HG03135 (cell line): Measurements from ENCODE around the gene SPPL3.
A peak's percentile ranks its signal among the peaks of the same experiment; 100 is the strongest.

ENCODE experiments used
- ATAC-seq: cut with Tn5 transposase; IDR thresholded peaks from one replicate; pipeline ENCODE4 v1.9.1; 2021; ENCODE audit warnings: mild to moderate bottlenecking, moderate library complexity; ENCODE audit not compliant: unreplicated experiment

Gene SPPL3

DNA sequence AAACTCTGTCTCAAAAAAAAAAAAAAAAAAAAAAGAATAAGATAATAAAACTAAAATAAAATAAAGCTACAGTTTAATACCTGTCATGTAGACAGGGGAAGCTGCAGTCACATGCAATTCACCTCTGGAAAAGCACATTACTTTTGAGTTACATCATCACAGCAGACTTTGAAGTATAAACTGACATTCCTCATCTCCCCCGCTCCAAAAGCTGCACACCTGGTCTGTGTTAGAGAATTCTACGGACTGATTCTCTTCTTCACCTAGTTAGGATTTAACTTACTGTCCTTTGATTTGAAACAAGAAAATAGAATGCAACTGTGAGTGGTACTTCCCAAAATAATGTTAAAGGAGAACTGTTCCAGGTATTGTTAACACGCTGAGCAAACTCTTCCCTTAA lies 25.1 kb downstream of the SPPL3 start:
- ATAC-seq, result no peak

DNA sequence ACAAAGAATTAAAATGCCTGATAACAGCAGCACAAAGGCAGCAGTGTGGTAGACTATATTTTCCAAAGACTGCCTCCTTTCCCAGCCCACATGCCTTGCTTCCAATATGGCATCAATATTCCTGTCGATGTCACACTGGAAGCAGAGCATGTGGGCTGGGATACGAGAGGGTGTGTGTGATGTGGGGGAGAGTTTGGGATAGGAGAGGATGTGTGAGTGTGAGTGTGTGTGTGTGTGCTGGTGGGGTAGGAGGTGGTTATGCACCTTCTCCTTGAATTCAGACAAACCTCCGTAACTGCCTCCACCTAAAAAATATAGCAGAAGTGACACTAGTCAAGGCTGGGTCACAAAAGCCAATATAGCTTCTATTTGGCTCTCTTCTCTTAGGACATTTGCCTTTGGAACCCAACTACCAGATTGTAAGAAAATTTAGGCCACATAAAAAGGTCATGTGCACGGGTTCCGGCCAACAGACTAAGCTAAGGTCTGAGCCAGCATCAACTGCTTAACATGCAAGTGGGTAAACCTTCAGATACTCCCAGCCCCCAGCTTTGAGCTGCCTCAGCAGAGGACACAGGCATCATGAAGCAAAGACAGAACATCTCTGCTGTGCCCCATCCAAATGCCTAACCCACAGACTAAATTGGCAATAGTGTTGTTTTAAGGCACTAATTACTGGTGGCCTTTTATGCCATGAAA lies 29.5 kb downstream of the SPPL3 start:
- no peak for ATAC-seq

DNA sequence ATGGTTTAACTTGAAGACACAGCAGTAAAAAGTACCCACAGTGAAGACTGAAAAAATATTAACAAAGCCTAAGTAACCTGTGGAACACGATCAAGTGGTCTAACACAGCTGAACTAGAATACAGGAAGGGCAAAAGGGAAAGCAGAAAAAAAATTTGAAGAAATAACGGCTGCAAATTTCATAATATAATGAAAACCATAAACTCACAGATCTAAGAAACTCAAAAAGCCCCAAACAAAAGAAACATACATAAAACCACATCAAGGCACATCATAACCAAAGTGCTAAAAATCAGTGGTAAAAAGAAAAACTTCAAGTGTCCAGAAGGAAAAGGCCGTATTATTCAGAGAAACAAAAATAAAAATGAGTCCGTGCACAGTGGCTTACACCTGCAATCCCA lies 30.9 kb downstream of the SPPL3 start:
- no peak for ATAC-seq

DNA sequence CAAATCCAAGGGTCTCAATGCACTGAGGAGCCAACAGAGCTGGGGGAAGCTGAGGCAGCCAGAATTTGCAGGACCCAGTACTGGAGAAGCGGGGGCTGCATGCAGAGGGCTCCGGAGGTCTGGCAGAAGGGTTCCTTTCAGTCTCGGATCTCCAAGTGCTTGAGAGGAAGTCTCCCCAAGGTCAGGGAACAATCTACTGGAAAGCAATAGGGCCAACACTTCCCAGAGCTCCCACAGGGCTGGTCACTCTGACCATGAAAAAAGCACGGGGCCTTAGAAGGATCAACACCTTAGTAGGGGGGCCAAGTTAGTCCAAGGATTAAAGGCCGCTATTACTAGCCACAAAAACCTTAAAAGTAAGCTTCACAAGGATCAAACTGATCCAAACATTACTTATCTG lies 31.7 kb downstream of the SPPL3 start:
- ATAC-seq, result no peak

DNA sequence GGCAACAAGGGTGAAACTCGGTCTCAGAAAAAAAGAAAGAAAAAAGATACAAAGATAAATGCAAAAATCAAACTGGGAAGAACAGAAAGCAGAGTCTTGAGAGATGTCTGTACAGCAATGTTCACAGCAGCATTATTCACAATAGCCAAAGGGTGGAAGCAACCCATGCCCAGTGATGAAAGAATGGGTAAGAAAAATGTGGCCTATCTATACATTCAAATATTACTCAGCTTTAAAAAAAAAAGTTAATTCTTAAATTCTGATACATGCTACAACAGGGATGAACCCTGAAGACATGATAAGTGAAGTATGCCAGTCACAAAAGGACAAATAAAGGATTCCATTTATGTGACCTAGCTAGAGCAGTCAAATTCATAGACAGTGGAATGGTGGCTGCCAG lies 33.7 kb downstream of the SPPL3 start:
- ATAC-seq, result no peak

DNA sequence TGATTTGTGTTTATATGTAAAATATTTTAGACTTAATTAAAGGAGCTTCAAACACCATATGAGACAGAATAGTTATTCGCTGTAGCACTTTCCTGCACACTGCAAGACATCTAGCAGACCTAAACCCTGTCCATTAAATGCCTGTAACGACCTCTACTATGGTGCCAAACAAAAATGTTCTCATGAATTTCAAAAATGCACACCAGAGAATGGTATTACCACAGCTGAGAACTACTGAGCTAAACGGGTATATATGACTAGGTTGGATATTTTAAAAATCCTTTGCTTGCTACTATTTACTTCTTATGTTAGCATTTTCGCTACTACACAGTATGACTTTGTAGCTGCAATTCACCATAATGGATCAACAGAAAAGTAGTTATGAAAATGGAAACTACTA lies 34.8 kb downstream of the SPPL3 start:
- ATAC-seq, result no peak

DNA sequence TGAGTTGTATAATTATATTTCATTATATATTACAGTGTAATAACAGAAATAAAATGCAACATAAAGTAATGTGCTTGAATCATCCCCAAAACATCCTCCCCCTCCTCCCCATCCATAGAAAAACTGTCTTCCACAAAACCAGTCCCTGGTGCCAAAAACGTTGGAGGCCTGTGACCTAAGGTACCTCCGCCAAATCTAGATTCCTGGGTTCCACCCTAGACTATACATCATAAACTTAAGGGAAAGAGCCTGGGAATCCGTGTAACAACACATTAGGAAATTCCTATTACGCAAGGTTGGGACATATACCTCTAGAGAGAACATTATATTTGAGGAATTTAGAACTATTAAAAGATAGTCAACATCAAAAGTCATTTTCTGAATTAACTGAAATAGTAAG lies 38.0 kb downstream of the SPPL3 start:
- ATAC-seq, result no peak

DNA sequence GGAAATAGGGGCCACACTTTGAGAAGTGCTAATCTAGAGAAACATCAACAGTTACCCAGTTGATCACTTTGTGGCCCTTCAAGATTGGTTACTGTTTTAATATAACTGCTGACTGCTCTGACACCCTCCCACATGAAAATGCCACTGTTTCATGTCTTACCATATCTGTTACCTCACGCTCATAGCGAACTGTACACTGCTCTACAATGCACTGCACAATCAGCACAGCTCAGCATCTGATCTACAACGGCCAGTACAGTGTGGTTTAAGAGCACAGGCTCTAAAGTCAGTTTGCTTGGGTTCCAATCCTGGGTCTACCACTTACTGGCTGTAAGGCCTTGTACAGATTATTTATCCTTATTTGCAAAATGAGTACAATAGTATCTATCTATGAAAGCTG lies 39.1 kb downstream of the SPPL3 start:
- no peak for ATAC-seq

DNA sequence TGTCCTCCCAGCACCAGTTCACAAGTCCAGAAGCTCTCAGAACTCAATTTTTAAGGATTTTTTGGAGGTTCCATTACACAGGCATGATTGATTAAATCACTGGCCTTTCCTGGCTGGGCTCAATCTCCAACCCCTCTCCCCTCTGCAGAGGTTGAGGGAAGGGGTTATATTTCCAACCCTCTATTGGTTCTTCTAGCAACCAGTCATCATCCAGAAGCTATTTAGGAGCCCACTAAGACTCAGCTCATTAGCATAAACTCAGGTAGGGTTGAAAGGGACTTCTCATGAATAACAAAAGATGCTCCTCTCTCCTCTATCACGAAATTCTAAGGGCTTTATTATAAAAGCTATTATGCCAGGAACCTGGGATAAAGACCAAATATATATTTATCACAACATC lies 41.5 kb downstream of the SPPL3 start:
- no peak for ATAC-seq

DNA sequence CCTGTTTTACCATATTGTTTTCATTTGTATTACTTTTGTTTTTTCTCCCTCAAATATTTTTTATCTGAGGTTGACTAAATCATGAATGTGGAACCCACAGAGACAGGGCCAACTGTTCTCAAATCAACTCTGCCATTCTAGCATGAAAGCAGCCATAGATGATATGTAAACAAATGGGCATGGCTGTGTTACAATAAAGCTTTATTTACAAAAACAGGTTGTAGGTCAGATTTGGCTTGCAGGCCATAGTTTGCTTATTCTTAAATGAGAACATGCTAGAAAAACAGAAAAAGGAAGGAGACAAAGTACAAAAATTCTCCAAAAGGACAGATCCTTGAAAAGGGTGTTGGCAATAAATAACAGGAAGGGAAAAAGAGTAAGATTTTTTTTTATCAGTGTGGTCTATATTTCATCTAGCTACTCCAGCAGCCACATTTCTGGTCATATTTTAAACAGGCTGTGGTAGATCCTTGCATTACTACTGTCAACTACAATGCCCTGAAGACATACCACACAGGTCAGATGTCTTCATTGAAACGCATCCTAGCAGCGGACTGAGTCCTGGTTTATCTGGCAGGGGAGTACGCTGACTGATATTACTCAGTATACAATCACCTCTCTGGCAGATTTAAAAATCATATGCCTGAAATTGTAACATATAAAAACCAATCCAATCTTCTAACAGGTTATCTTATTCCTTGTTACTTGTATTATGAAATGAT lies 42.9 kb downstream of the SPPL3 start:
- no peak for ATAC-seq

DNA sequence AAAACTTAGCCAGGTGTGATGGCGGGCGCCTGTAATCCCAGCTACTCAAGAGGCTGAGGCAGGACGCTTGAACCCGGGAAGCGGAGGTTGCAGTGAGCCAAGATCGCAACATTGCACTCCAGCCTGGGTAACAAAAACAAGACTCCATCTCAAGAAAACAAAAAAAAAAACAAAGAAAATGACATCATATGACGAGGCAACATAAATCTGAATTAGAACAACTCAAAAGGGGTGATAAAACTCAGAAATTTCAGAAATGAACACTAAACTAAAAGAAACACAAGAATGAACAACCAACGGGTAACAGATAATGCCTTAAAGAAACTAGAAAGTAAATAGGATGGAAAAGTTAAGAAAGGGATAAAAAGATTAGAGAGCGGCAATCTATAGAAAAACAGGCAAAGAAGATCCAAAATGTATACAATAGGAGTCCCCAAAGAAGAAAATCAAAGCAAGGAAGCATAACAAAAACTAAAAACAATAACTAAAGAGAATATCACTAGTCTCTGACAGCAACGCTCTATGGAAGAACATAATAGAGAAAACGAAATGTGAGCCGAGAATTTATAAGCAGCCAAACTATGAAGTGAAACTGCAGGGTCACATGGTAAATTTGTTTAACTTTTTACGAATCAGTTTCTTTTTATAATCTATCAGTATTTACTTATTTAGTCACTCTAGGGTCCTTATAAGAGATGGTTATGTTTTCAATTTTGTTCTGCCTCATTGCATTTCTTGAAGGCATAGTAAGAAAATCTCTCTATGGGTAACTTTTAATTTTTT lies 45.7 kb downstream of the SPPL3 start:
- ATAC-seq, result no peak

DNA sequence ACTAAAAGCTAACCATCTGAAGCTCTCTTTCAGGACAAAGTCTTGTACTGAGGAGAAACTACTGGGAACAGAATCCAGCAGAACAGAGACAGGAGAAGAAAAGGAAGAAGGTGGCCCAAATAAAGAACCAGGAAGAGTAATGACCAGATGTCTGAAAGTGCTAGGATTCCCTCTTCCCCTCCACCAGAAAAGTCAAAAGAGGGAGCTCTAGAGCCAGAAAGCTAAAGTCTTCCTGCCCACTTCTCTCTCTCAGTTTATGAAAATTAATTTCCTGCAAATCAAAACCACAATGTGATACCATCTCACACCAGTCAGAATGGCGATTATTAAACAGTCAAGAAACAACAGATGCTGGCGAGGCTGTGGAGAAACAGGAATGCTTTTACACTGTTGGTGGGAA lies 47.2 kb downstream of the SPPL3 start:
- no peak for ATAC-seq

DNA sequence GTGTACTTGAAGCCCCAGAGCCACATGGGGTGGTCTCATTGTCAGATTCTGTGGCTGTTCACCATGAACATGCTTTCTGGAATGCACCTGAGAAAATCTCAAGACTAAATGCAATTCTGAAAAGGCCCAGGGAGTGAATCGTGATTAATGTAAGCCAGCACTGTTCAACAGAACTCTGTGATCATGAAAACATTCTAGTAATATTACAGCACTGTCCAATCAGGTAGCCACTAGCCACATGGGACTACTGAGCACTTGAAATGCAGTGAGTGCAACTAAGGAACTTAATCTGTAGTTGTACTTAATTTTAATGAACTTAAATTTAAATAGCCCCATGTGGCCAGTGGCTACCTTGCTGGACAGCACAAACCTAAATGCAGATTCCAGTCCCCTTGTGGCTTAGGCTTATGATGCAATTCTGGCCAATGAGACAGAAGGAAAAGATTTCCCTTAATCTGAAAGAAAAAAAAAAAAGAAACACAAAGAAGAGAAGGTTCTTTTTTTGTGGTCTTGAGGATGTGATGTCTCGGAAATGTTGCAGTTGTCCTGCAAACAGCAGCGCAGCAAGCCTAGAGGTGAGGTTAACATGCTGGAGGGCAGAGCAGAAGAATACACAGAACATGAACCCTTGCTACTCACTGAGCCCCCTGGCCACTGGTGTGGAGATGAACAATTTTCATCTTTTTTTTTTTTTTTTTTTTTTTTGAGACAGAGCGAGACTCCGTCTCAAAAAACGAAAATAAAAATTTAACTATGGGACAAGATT lies 48.2 kb downstream of the SPPL3 start:
- no peak for ATAC-seq

DNA sequence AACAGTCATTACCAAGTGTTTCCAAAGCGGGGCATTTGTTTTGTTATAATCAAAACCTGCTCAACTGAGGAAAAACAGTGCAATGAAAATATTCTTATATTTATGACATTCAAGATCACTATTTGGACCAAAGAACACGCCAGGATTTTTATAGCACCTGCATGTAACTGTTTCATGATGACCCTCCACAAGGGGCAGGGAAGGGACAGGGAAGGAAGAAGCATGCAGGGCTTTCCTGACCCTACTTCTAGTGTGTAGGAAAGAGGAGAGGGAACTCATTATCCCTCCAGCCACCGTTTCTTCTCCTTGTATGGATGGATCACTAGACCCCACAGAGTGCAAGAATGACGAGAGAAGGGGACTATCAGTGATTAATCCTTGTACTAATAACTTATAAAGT lies 49.4 kb downstream of the SPPL3 start:
- ATAC-seq, result no peak

DNA sequence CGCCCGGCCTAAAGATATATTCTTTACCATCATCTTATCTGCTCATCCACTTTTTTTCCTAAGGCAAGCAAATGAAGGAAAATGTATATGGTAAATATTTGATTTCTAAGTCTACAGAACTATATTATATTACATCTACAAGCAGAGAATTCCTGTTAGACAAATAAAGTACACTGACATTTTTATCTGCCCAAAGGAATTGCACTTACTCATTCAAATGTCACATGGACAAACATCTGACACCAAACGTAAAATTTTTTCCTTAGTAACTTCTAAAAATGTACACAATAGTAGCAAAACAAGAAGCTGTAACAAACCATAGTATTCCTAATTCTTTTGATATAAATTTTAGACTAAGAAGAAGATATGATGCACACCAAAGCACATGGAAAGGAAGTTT lies 51.0 kb downstream of the SPPL3 start:
- no peak for ATAC-seq

DNA sequence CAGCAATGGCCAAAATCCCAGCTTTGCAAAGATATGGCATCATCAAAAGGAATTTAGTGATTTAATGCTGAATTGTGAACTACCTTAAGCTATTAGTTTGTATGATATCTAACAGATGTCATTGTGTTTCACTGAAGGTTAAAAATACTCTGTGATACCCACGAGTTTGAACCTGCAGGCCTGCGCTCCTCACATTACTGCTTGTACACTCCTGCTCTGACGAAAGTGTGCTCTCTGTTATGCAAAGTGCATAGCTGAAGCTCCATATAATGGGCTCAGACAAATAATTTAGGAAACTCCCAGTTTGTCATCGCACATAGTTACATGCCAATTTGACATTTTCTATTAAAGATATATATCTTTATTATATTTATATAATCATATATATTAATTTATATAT lies 52.2 kb downstream of the SPPL3 start:
- ATAC-seq, result no peak

DNA sequence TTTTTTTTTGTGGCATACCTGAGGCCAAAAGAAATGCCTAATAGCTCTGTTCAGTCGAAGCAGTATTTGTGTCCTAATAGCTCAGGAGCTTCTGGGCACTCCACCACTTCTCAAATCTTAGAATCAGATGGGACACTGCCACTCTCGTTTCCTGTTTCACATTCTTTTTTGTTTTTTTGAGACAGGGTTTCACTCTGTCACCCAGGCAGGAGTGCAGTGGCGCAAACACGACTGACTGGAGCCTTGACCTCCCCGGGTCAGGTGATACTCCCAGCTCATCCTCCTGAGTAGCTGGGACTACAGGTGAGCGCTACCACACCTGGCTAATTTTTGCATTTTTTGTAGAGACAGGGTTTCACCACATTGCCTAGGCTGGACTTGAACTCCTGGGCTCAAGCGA lies 52.7 kb downstream of the SPPL3 start:
- no peak for ATAC-seq

DNA sequence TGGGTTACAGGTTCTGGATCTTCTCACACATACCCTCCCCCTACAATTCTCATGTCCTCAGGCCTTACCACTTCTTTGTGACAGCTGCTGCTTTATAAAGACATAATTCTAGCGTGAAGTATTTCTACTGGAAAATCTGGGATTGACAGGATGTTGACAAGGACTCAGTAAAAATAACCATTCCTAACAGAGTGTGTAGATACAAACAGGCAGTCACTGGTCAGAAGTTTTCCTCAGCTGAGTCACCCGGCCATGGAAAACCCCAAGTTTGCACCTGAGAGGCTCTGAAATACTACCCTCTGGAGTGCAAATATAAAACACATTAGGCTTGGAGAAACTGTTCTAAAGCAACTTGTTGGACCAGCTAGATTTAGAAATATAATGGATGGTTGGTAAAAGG lies 54.4 kb downstream of the SPPL3 start:
- no peak for ATAC-seq

DNA sequence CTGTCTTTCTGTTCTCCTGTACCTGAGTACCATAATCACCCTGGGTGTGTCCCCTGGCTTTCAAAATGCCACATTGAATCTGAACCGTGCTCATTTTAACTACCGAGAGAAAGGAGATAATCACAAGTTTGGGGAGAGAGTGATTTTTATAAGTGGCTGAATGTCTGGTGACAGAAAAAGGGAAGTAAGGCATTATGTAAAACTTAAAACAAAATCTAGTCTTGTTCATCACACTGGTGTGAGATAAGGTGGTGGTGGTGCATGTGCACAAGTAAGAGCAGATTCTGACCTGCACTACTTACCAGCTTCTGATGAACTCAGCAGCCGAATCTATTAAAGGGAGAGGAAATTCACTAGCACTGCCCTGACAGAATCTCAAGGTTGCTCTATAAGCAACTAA lies 56.3 kb downstream of the SPPL3 start:
- peak; percentile 64 for ATAC-seq

DNA sequence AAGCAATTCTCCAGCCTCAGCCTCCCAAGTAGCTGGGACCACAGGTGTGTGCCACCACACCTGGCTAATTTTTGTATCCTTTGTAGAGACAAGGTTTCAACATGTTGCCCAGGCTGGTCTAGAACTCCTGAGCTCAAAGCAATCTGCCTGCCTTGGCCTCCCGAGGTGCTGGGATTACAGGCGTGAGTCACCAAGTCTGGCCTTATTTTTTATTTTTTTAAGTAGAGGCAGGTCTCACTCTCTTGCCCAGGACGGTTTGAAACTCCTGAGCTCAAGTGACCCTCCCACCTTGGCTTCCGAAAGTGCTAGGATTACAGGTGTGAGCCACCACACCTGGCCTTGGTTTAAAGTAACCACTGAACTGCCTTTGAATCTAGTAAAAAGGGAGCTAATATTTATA lies 56.8 kb downstream of the SPPL3 start:
- peak; percentile 28 for ATAC-seq

DNA sequence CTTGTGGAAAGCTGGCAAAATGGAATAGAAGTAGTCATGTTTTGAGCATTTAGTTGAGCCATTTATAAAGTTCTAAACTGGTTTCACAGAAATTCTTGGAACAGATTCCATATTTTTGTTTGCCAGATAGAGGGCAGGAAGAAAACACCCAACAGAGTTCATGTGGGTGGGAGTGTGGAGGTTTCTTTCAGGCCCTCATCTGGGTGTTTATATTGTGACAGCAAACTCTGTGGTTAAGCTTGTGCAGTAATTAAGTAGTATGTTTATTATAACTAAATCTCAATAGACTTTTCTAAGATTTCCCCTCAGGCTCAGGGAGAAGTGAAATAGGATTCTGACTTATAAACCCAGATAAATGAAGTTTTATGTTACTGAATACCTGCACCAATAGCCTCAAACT lies 57.4 kb downstream of the SPPL3 start:
- no peak for ATAC-seq
